Measurements from ENCODE around the gene CH25H.

DNA sequence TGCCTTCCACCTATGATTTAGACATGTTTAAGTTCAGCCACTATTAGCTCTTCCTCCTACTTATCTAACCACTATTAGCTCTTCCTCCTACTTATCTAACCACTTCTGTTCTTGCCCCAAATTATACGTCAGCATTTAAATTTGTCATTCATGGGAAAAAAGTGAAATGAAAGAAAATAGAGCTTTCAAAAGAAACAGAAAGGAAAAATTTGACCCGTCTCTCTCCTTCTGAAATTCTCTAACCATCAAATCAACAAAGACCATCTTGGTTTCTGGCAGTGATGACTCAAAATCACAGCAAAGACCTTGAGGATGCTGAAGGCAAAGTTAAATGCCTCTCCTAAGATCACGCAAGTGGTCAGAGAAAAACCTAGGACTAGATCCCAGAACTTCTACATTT lies 41.9 kb upstream of the CH25H start:
- no peak for TF ChIP-seq POLR2A (IDR thresholded peaks at IDR 0.05)
- TF ChIP-seq, protein P1, sequence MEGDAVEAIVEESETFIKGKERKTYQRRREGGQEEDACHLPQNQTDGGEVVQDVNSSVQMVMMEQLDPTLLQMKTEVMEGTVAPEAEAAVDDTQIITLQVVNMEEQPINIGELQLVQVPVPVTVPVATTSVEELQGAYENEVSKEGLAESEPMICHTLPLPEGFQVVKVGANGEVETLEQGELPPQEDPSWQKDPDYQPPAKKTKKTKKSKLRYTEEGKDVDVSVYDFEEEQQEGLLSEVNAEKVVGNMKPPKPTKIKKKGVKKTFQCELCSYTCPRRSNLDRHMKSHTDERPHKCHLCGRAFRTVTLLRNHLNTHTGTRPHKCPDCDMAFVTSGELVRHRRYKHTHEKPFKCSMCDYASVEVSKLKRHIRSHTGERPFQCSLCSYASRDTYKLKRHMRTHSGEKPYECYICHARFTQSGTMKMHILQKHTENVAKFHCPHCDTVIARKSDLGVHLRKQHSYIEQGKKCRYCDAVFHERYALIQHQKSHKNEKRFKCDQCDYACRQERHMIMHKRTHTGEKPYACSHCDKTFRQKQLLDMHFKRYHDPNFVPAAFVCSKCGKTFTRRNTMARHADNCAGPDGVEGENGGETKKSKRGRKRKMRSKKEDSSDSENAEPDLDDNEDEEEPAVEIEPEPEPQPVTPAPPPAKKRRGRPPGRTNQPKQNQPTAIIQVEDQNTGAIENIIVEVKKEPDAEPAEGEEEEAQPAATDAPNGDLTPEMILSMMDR (IDR thresholded peaks at IDR 0.05) = no peak
